OCI-LY7 (cell line): ENCODE data around the gene GNAQ. TPM values are rescaled to one million over a fixed set of nuclear protein-coding genes. Genes with fewer than 3 reads are reported as not detected.

Experiments used
- BruUV-seq: library from RNA; stranded (reverse); fragments of 400-500 nt; replicated peaks from 2 replicates; lab custom pipeline; 2021; lab: Mats Ljungman, UMichigan
- CTCF ChIA-PET: fragments of 300-600 bp; sonication (Branson Sonifier 250); formaldehyde crosslinking; loops from one replicate; lab custom pipeline; 2022; ENCODE audit warnings: antibody characterized with exemption; ENCODE audit not compliant: unreplicated experiment; lab: Charles Lee
- POLR2A ChIA-PET: fragments of 300-600 bp; sonication (Branson Sonifier 250); formaldehyde crosslinking; loops from one replicate; lab custom pipeline; 2022; ENCODE audit warnings: antibody characterized with exemption; lab: Charles Lee
- DNase-seq: peaks from one replicate; pipeline ENCODE4 v3.0.0-alpha.2; 2015; ENCODE audit warnings: low spot score
- H2AFZ ChIP-seq: fragments of 200-600 bp; sonication (generic), shearing (Covaris generic); 2 replicates; pipeline ENCODE4 v1.6.1; 2014; ENCODE audit warnings: mild to moderate bottlenecking, antibody characterized with exemption, low read length, moderate library complexity
- H3K27ac ChIP-seq: fragments of 200-600 bp; sonication (generic); 2 replicates; pipeline ENCODE4 v1.5.1; 2014; ENCODE audit warnings: mixed run types, low read depth, mild to moderate bottlenecking, moderate library complexity, low read length, inconsistent platforms; ENCODE audit not compliant: poor library complexity, severe bottlenecking
- H3K36me3 ChIP-seq: fragments of 200-600 bp; sonication (generic); 2 replicates; pipeline ENCODE4 v1.6.1; 2014; ENCODE audit warnings: mild to moderate bottlenecking, antibody characterized with exemption, low read length, moderate library complexity, mixed read lengths; ENCODE audit not compliant: insufficient read depth
- H3K4me1 ChIP-seq: fragments of 200-600 bp; sonication (generic); 2 replicates; pipeline ENCODE4 v1.5.1; 2014; ENCODE audit warnings: mild to moderate bottlenecking, low read length; ENCODE audit not compliant: insufficient read depth, poor library complexity, severe bottlenecking
- H3K4me2 ChIP-seq: fragments of 200-600 bp; sonication (generic); 2 replicates; pipeline ENCODE4 v1.6.1; 2014; ENCODE audit warnings: mild to moderate bottlenecking, low read length
- H3K4me3 ChIP-seq: fragments of 200-600 bp; sonication (generic); 2 replicates; pipeline ENCODE4 v1.5.1; 2014; ENCODE audit warnings: mild to moderate bottlenecking, low read depth, low read length; ENCODE audit not compliant: poor library complexity, severe bottlenecking
- H3K79me2 ChIP-seq: fragments of 200-600 bp; sonication (generic); 2 replicates; pipeline ENCODE4 v1.6.1; 2016; ENCODE audit warnings: low read depth, mild to moderate bottlenecking, low read length, moderate library complexity, mixed read lengths; ENCODE audit not compliant: insufficient read depth
- H3K9me2 ChIP-seq: fragments of 200-600 bp; sonication (generic); 2 replicates; pipeline ENCODE4 v1.6.1; 2016; ENCODE audit warnings: mild to moderate bottlenecking, low read length, mixed read lengths; ENCODE audit not compliant: insufficient read depth
- H3K9me3 ChIP-seq: fragments of 200-600 bp; sonication (generic); 2 replicates; pipeline ENCODE4 v1.6.1; 2014; ENCODE audit warnings: mild to moderate bottlenecking, mixed run types, low read length, mixed read lengths
- H4K20me1 ChIP-seq: fragments of 200-600 bp; sonication (generic); 2 replicates; pipeline ENCODE4 v1.6.1; 2014; ENCODE audit warnings: mild to moderate bottlenecking, antibody characterized with exemption, low read length, moderate library complexity, mixed read lengths; ENCODE audit not compliant: insufficient read depth
- CTCF ChIP-seq: fragments of 200-600 bp; sonication (generic); conservative IDR thresholded peaks from 2 replicates; pipeline ENCODE4 v1.5.1; 2014; ENCODE audit warnings: mild to moderate bottlenecking, antibody characterized with exemption, low read length, moderate library complexity, mixed read lengths
- EZH2phosphoT487 ChIP-seq: fragments of 200-600 bp; sonication (generic); IDR thresholded peaks from 2 replicates; pipeline ENCODE4 v1.6.1; 2018; ENCODE audit warnings: low read depth, borderline replicate concordance, mild to moderate bottlenecking, mixed run types, antibody characterized with exemption, low read length, moderate library complexity, mixed read lengths
- intact Hi-C: fragments of 100-400 bp; cut with micrococcal nuclease; formaldehyde crosslinking; loops from one replicate; pipeline ENCODE4 v1.10.0; 2022; ENCODE audit not compliant: unreplicated experiment
- total RNA-seq, 2 experiments: library from RNA; depleted of rRNA in 1 of 2; stranded (reverse); fragments of >200 nt in 1 of 2; shearing (Covaris generic) in 1 of 2; gene quantifications; 2 replicates each; pipeline ENCODE4 v1.2.3, GENCODE V29; 2014 to 2022

Gene GNAQ
- total RNA-seq, 2 experiments from 2014 or later, result not detected

DNA sequence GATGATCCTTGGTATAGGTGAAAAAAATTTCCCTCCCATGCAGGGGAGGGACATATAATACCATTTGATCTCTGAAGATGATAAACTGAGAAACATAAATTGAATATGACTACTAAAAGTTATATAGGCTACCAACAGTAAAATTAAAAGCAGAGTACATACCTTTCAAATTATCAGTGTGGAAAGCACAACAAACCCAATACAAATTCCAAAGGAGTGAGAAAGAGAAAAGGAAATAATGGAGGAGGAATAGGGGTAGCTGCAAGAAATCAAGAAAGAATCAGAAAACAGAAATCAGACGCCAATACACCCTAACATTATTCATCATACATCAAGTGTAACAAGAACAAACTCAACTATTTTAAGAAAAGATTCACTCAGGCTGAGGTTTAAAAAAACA lies 17.7 kb downstream of the GNAQ start:
- Histone ChIP-seq H2AFZ (no peak overlapping the region), H4K20me1 (no peaks in the 10 kb centered on the region), H3K27ac (no peak overlapping the region), H3K4me3 (no peak overlapping the region), H3K36me3 (no peaks in the 10 kb centered on the region), H3K4me2 (no peak overlapping the region), H3K9me3 (no peaks in the 10 kb centered on the region), H3K9me2 (no peaks in the 10 kb centered on the region), H3K4me1 (no peaks in the 10 kb centered on the region), H3K79me2 (no peaks in the 10 kb centered on the region)
- intact Hi-C loops, result no loop called here
- no peak for TF ChIP-seq CTCF
- TF ChIP-seq EZH2phosphoT487, result no peak
- ChIA-PET CTCF (interaction anchor here (0.5 kb wide), 1 partner anchor 136 kb away, joined by 3 read pairs; no protein-coding TSS in a partner anchor), POLR2A (interaction anchor here (0.6 kb wide), 1 partner anchor 132 kb away, joined by 3 read pairs; no protein-coding TSS in a partner anchor)
- no TSS peak for BruUV-seq
- DNase-seq, result no peak

GRCh38 chr9:78011049-78011448 lies 20.6 kb downstream of the GNAQ start:
- TF ChIP-seq EZH2phosphoT487 (no peak), CTCF (no peak)
- Histone ChIP-seq H3K79me2 (no peaks in the 10 kb centered on the region), H4K20me1 (no peaks in the 10 kb centered on the region), H3K4me1 (no peaks in the 10 kb centered on the region), H3K9me3 (no peaks in the 10 kb centered on the region), H3K36me3 (no peaks in the 10 kb centered on the region), H2AFZ (no peak overlapping the region), H3K4me2 (no peak overlapping the region), H3K4me3 (no peak overlapping the region), H3K27ac (no peak overlapping the region), H3K9me2 (no peaks in the 10 kb centered on the region)
- BruUV-seq, result no TSS peak
- CTCF ChIA-PET, result no interaction called here
- POLR2A ChIA-PET, result no interaction called here
- DNase-seq, result no peak
- intact Hi-C loops, result no loop called here

- H4K20me1 ChIP-seq, result no peaks in the 10 kb centered on the region
- H3K9me2 ChIP-seq, result no peaks in the 10 kb centered on the region
- no peak overlapping the region for H2AFZ ChIP-seq
- H3K36me3 ChIP-seq, result no peaks in the 10 kb centered on the region
- no peak overlapping the region for H3K4me2 ChIP-seq
- no peak for TF ChIP-seq EZH2phosphoT487
- TF ChIP-seq CTCF, result no peak
- H3K9me3 ChIP-seq, result no peaks in the 10 kb centered on the region
- no TSS peak for BruUV-seq
- ChIA-PET CTCF (no interaction called here), POLR2A (no interaction called here)
- DNase-seq, result no peak
- H3K4me3 ChIP-seq, result no peak overlapping the region
- no peaks in the 10 kb centered on the region for H3K79me2 ChIP-seq
- no peak overlapping the region for H3K27ac ChIP-seq
- no peaks in the 10 kb centered on the region for H3K4me1 ChIP-seq
- intact Hi-C loops, result no loop called here
Observed at GRCh38 chr9:78010445-78010844, 21.2 kb downstream of the GNAQ start.
